Endothelial cell of umbilical vein (primary cell): ENCODE results near the gene ANKRD16. TPM values are rescaled to one million over a fixed set of nuclear protein-coding genes. Genes with fewer than 3 reads are reported as not detected.

ENCODE experiments used
- BruUV-seq: library from RNA; stranded (reverse); fragments of 400-500 nt; replicated peaks from 2 replicates; lab custom pipeline; 2021; lab: Mats Ljungman, UMichigan
- CTCF ChIA-PET: fragments of 300-600, 350-600 bp; sonication (Branson Sonifier 250); formaldehyde crosslinking; loops from one replicate; lab custom pipeline; 2021; ENCODE audit warnings: antibody characterized with exemption, inconsistent platforms; lab: Charles Lee
- POLR2A ChIA-PET: fragments of 300-600, 350-600 bp; sonication (Branson Sonifier 250); formaldehyde crosslinking; loops from one replicate; lab custom pipeline; 2021; ENCODE audit warnings: antibody characterized with exemption, inconsistent platforms; lab: Charles Lee
- DNase-seq: peaks from one replicate; pipeline ENCODE4 v3.0.0-alpha.2; 2011; ENCODE audit warnings: low read depth, low spot score
- FAIRE-seq: peaks from 2 replicates; lab custom pipeline; 2011; peaks lifted over from hg19 to GRCh38; lab: Jason Lieb, UNC
- H2AFZ ChIP-seq: 2 replicates; pipeline ENCODE4 v1.6.0; 2012; ENCODE audit warnings: low read depth, low read length, control low read depth, inconsistent platforms
- H3K27ac ChIP-seq: 2 replicates; pipeline ENCODE4 v1.5.1; 2011; ENCODE audit warnings: low read depth, mild to moderate bottlenecking, control low read depth, low read length, moderate library complexity; ENCODE audit not compliant: insufficient read depth
- H3K27me3 ChIP-seq, 2 experiments: 2 replicates each; pipeline versions ENCODE4 v1.6.0 to v1.6.1; 2011; ENCODE audit warnings: low read length in 2 of 2, mixed read lengths in 1 of 2; ENCODE audit not compliant: control insufficient read depth in 2 of 2, insufficient read depth in 2 of 2
- H3K36me3 ChIP-seq, 2 experiments: 2 replicates in 1 of 2; 3 replicates in 1 of 2; pipeline ENCODE4 v1.5.1; 2011; ENCODE audit warnings: low read length in 2 of 2, mild to moderate bottlenecking in 1 of 2, moderate library complexity in 1 of 2; ENCODE audit not compliant: control insufficient read depth in 2 of 2, insufficient read depth in 2 of 2; ENCODE audit errors: extremely low read depth in 1 of 2
- H3K4me1 ChIP-seq: 3 replicates; pipeline ENCODE4 v1.5.1; 2011; ENCODE audit warnings: mild to moderate bottlenecking, low read length; ENCODE audit not compliant: control insufficient read depth, insufficient read depth; ENCODE audit errors: extremely low read depth
- H3K4me2 ChIP-seq: 2 replicates; pipeline ENCODE4 v1.6.1; 2011; ENCODE audit warnings: low read length, control low read depth, mixed read lengths; ENCODE audit not compliant: insufficient read depth
- H3K4me3 ChIP-seq, 3 experiments: fragments of 200-600 bp in 1 of 3; sonication (generic), shearing (Covaris generic) in 1 of 3; replicated peaks in 1 of 3; 2 replicates each; pipeline ENCODE4 v1.5.1; 2011 to 2016; ENCODE audit warnings: control low read depth in 3 of 3, low read length in 3 of 3, mild to moderate bottlenecking in 2 of 3, inconsistent platforms in 1 of 3, low read depth in 1 of 3, moderate library complexity in 1 of 3; ENCODE audit not compliant: insufficient read depth in 1 of 3
- H3K79me2 ChIP-seq: 2 replicates; pipeline ENCODE4 v1.6.0; 2012; ENCODE audit warnings: low read length, inconsistent platforms; ENCODE audit not compliant: control insufficient read depth, insufficient read depth
- H3K9ac ChIP-seq: replicated peaks from 2 replicates; pipeline ENCODE3; 2011; ENCODE audit warnings: low read length, control low read depth; ENCODE audit not compliant: insufficient read depth; ENCODE audit errors: extremely low read depth
- H3K9me1 ChIP-seq: replicated peaks from 3 replicates; pipeline ENCODE4 v1.6.0; 2011; ENCODE audit warnings: mild to moderate bottlenecking, low read length; ENCODE audit not compliant: control insufficient read depth, insufficient read depth; ENCODE audit errors: extremely low read depth
- H3K9me3 ChIP-seq: replicated peaks from 2 replicates; pipeline ENCODE4 v1.5.1; 2012; ENCODE audit warnings: low read length, inconsistent platforms; ENCODE audit not compliant: control insufficient read depth, insufficient read depth
- H4K20me1 ChIP-seq: replicated peaks from 2 replicates; pipeline ENCODE3; 2011; ENCODE audit warnings: mild to moderate bottlenecking, low read length; ENCODE audit not compliant: control insufficient read depth, insufficient read depth; ENCODE audit errors: extremely low read depth
- EZH2 ChIP-seq: IDR thresholded peaks from 2 replicates; pipeline ENCODE4 v1.6.1; 2012; ENCODE audit warnings: borderline replicate concordance, low read depth, mild to moderate bottlenecking, moderate library complexity, low read length, inconsistent platforms; ENCODE audit not compliant: severe bottlenecking
- FOS ChIP-seq: IDR thresholded peaks from 2 replicates; pipeline ENCODE4 v1.6.1; 2011; ENCODE audit warnings: mild to moderate bottlenecking, low read length, moderate library complexity, borderline replicate concordance; ENCODE audit not compliant: insufficient read depth
- GATA2 ChIP-seq: IDR thresholded peaks from 2 replicates; pipeline ENCODE4 v1.7.0; 2011; ENCODE audit warnings: low read depth, mild to moderate bottlenecking, moderate library complexity, mixed read lengths, low read length; ENCODE audit not compliant: insufficient read length, insufficient read depth
- JUN ChIP-seq: IDR thresholded peaks from 2 replicates; pipeline ENCODE4 v1.6.1; 2011; ENCODE audit warnings: borderline replicate concordance, low read depth; ENCODE audit not compliant: insufficient read length, insufficient read depth
- MYC ChIP-seq: IDR thresholded peaks from one replicate; pipeline ENCODE4 v1.6.1; 2011; ENCODE audit warnings: mild to moderate bottlenecking, low read depth, low read length
- POLR2A ChIP-seq: IDR thresholded peaks from 2 replicates; pipeline ENCODE4 v1.6.1; 2012; ENCODE audit warnings: low read depth, mild to moderate bottlenecking, control low read depth, low read length
- POLR2AphosphoS5 ChIP-seq: IDR thresholded peaks from 2 replicates; pipeline ENCODE4 v1.6.1; 2012; ENCODE audit warnings: low read depth, mild to moderate bottlenecking, control low read depth, low read length, moderate library complexity; ENCODE audit not compliant: insufficient read depth
- dilution Hi-C: fragments of 300-500 bp; cut with MboI; formaldehyde crosslinking; loops from one replicate; pipeline ENCODE4 v1.15.0; 2019; ENCODE audit warnings: low sequenced_read_pairs; ENCODE audit not compliant: extremely low pct_ligation_motif_present
- intact Hi-C: fragments of 100-400 bp; cut with micrococcal nuclease; formaldehyde crosslinking; loops from one replicate; pipeline ENCODE4 v1.10.0; 2022
- polyA plus RNA-seq, 4 experiments: library from polyadenylated mRNA; depleted of rRNA in 3 of 4; stranded (reverse) in 3 of 4; unstranded in 1 of 4; fragments of >200 nt; gene quantifications; 2 replicates each; pipeline versions ENCODE4 v1.2.1 to v1.2.3, GENCODE V29; 2011 to 2012; ENCODE audit warnings: missing spikeins in 1 of 4
- total RNA-seq: library from RNA; stranded (reverse); gene quantifications from 2 replicates; pipeline ENCODE4 v1.2.3, GENCODE V29; 2021
- TF ChIP-seq, protein P1 (sequence below): IDR thresholded peaks from 2 replicates; pipeline ENCODE4 v1.6.1; 2011; ENCODE audit not compliant: insufficient read depth, insufficient read length
- TF ChIP-seq, protein P2 (sequence below), 2 donors: IDR thresholded peaks; 1 replicate in 1 of 2; 2 replicates in 1 of 2; pipeline ENCODE4 v1.5.1; 2011; ENCODE audit warnings: low read length in 2 of 2, mild to moderate bottlenecking in 2 of 2, moderate library complexity in 2 of 2, control low read depth in 1 of 2, inconsistent platforms in 1 of 2, low read depth in 1 of 2; ENCODE audit not compliant: insufficient read depth in 1 of 2; ENCODE audit errors: extremely low read depth in 1 of 2

ANKRD16 gene
- total and polyA plus RNA-seq, 2 donors (not counting 3 experiments of a cell fraction or from before 2014, with no cell fraction given): 6.9 to 8.0 TPM

DNA sequence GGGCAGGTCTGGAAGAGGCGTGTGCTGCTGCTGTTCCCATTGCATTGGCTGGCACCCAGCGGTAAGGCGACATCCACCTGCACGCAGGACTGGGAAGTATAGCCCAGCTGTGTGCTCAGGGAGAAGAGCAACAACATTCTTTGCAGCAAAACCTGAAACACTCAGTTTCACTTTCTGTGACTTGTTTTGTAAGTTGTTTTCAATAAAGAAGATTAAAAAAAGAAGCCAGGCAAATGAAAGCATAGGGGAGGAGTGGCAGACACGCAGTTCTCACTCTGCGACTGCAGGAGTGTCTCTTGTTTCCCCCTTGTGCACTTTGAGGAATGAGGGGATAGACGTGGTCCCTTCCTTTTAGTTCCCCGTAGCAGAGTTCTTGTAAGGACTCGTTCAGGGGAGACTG is 6.1 kb upstream of the ANKRD16 start:
- Histone ChIP-seq H3K4me3 (no peak overlapping the region), H3K27me3 (no peaks in the 10 kb centered on the region), H2AFZ (no peak overlapping the region), H3K9me1 (no peaks in the 10 kb centered on the region), H3K9me3 (no peaks in the 10 kb centered on the region), H3K4me2 (no peak overlapping the region), H3K27ac (no peak overlapping the region), H3K9ac (no peak overlapping the region), H3K4me1 (peaks cover 29% of the 10 kb centered on the region), H4K20me1 (no peaks in the 10 kb centered on the region), H3K36me3 (peaks cover 10 to 11% of the 10 kb centered on the region in 2 experiments), H3K79me2 (peaks cover 58% of the 10 kb centered on the region)
- no peak for FAIRE-seq
- DNase-seq: no peak
- TF ChIP-seq POLR2AphosphoS5: no peak
- no peak for TF ChIP-seq POLR2A
- TF ChIP-seq JUN: no peak
- TF ChIP-seq FOS: no peak
- BruUV-seq: no TSS peak
- POLR2A ChIA-PET: no interaction called here
- intact Hi-C loops (no loop called here), dilution Hi-C loops (no loop called here)
- CTCF ChIA-PET: no interaction called here

DNA sequence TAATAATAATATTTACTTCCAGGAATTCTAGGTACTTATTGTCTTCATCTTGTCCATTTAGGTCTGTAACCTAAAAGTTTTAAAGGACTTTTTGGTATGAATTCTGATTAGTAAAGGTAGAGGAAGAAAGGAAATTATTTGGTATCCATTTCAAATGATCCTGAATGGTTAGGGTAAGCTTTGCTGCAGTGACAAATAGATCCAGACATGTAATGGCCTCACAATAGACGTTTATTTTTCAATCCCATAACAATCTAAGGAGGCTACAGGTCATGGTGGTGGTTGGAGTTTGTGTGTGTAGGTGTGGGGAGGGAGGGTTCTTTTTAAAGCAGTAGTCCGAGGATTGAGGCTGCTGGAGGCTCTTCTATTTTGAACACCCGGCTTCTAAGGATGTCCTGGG is 5.7 kb upstream of the ANKRD16 start:
- H4K20me1 ChIP-seq: no peaks in the 10 kb centered on the region
- H3K79me2 ChIP-seq: peaks cover 60% of the 10 kb centered on the region
- peaks cover 30% of the 10 kb centered on the region for H3K4me1 ChIP-seq
- dilution Hi-C loops: no loop called here
- H3K9ac ChIP-seq: no peak overlapping the region
- intact Hi-C loops: no loop called here
- no peak overlapping the region for H3K4me2 ChIP-seq
- no TSS peak for BruUV-seq
- POLR2A ChIA-PET: no interaction called here
- no peaks in the 10 kb centered on the region for H3K9me3 ChIP-seq
- no peak overlapping the region for H3K4me3 ChIP-seq
- no peak for FAIRE-seq
- no peaks in the 10 kb centered on the region for H3K27me3 ChIP-seq
- H3K36me3 ChIP-seq: peaks cover 10 to 11% of the 10 kb centered on the region in 2 experiments
- H3K27ac ChIP-seq: no peak overlapping the region
- H2AFZ ChIP-seq: no peak overlapping the region
- CTCF ChIA-PET: no interaction called here
- TF ChIP-seq, protein P1, sequence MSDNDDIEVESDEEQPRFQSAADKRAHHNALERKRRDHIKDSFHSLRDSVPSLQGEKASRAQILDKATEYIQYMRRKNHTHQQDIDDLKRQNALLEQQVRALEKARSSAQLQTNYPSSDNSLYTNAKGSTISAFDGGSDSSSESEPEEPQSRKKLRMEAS: no peak
- TF ChIP-seq POLR2A (no peak), MYC (no peak), FOS (no peak), EZH2 (no peak), GATA2 (no peak), JUN (no peak), POLR2AphosphoS5 (no peak)
- TF ChIP-seq, protein P2, sequence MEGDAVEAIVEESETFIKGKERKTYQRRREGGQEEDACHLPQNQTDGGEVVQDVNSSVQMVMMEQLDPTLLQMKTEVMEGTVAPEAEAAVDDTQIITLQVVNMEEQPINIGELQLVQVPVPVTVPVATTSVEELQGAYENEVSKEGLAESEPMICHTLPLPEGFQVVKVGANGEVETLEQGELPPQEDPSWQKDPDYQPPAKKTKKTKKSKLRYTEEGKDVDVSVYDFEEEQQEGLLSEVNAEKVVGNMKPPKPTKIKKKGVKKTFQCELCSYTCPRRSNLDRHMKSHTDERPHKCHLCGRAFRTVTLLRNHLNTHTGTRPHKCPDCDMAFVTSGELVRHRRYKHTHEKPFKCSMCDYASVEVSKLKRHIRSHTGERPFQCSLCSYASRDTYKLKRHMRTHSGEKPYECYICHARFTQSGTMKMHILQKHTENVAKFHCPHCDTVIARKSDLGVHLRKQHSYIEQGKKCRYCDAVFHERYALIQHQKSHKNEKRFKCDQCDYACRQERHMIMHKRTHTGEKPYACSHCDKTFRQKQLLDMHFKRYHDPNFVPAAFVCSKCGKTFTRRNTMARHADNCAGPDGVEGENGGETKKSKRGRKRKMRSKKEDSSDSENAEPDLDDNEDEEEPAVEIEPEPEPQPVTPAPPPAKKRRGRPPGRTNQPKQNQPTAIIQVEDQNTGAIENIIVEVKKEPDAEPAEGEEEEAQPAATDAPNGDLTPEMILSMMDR (IDR thresholded peaks at IDR 0.05; ENCODE audit: extremely low read depth in 1 of 2, insufficient read depth in 1 of 2, low read depth in 1 of 2, low read length in 2 of 2): no peak
- DNase-seq: no peak
- no peaks in the 10 kb centered on the region for H3K9me1 ChIP-seq
